Fibroblast of pulmonary artery (primary cell): ENCODE results near the gene LAMP1.

Experiments used
- DNase-seq: peaks from one replicate; pipeline ENCODE4 v3.0.0-alpha.2; 2010; ENCODE audit warnings: low read depth
- H3K4me3 ChIP-seq: replicated peaks from 2 replicates; pipeline ENCODE4 v1.5.1; 2011; ENCODE audit warnings: low read depth, mild to moderate bottlenecking, control low read depth, low read length, moderate library complexity
- TF ChIP-seq, protein P1 (sequence below): IDR thresholded peaks from 2 replicates; pipeline ENCODE4 v1.5.1; 2011; ENCODE audit warnings: mild to moderate bottlenecking, control low read depth, low read length, inconsistent platforms; ENCODE audit errors: missing control alignments

Gene LAMP1

DNA sequence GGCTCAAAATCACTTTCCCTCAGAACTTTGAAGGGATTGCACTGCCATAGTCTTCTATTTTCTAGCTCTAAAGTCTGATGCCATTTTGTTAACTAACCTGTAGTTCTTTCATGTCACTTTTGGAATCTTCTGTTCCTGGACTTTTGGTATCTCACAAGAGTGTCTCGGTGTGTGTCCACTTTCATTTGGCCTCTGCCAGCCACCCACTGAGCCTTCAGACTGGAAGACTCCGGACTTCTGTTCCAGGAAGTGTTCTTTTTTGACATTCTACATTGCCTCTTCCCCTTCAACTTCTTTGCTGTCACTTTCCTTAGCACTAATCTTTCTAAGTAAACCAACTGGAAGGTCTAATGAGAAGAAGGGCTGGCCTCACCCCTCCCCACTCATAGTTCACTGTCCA, 25.0 kb upstream of the LAMP1 start:
- H3K4me3 ChIP-seq = no peak overlapping the region
- TF ChIP-seq, protein P1, sequence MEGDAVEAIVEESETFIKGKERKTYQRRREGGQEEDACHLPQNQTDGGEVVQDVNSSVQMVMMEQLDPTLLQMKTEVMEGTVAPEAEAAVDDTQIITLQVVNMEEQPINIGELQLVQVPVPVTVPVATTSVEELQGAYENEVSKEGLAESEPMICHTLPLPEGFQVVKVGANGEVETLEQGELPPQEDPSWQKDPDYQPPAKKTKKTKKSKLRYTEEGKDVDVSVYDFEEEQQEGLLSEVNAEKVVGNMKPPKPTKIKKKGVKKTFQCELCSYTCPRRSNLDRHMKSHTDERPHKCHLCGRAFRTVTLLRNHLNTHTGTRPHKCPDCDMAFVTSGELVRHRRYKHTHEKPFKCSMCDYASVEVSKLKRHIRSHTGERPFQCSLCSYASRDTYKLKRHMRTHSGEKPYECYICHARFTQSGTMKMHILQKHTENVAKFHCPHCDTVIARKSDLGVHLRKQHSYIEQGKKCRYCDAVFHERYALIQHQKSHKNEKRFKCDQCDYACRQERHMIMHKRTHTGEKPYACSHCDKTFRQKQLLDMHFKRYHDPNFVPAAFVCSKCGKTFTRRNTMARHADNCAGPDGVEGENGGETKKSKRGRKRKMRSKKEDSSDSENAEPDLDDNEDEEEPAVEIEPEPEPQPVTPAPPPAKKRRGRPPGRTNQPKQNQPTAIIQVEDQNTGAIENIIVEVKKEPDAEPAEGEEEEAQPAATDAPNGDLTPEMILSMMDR = no peak
- no peak for DNase-seq

DNA sequence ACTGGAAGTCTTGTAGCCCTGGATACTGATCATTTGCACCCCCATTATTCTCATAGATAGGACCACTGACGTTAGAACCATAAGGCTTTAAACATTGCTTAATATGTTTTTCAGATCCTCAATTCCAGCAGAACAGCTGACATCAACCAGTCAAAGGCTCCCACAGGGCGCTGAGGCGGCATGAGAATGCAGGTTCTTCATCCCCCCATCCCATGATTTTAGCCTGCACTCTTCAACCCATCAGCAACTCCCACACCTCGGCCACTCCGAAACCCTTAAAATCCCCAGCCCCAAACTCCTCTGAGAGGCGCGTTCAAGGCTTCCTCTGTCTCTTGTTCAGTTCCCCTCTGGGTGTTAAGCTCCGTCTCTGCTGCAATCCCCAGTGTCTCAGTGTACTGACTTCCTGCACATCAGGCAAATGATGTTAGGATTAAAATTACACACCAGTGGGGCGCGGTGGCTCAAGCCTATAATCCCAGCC, 24.3 kb upstream of the LAMP1 start:
- TF ChIP-seq, protein P1 = no peak
- DNase-seq = no peak
- no peak overlapping the region for H3K4me3 ChIP-seq

DNA sequence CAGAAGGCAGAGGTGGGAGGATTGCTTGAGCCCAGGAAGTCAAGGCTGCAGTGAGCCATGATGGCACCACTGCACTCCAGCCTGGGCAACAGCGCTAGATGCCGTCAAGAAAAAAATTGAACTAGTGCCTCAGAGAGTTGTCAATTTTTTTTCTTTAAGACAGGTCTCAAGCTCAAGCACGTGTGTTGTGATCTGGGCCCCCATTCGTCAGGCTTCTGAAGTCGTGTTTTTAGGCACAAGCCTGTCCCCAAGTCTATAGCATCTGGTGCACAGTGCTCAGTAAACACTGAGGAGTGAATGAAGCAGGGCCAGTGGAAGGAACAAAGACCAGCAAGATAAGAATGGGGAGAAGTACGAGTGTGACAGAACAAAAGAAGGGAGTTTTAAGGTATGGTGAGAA, 23.7 kb upstream of the LAMP1 start:
- no peak for DNase-seq
- TF ChIP-seq, protein P1 = no peak
- no peak overlapping the region for H3K4me3 ChIP-seq

DNA sequence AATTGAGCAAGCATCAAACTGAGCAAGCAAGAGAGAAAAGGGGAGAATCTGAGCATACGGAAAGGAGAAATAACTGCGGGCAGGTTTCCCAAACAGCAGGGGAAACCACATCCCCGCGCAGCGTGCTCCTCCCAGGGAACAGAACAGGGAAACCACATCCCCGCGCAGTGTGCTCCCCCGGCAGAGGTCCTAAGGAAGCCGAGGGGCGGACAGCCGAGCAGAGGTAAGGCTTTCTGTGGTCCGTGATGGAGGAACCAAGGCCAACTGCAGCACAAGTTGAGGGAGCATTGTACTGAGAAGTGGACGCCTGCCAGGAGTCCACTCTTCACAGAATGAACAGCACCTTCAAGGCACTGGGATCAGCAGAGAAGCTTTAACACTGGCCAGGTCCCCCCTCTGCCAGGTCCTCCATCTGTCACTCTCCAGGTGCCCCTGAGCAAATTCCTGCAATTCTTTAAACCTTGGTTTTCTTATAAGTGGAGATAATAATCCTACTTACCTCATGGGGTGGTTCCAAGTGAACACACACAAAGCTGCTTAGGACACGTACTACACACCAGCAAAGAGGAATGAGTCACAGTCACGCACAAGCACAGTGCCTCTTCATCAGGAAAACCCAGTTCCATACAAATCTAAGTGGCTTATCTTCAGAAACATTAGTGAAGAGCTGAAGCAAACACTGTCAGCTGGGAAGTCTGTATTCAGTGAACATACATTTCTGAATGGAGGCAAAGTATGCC, 23.0 kb upstream of the LAMP1 start:
- H3K4me3 ChIP-seq = no peak overlapping the region
- TF ChIP-seq, protein P1 = no peak
- peak; percentile 66 for DNase-seq

DNA sequence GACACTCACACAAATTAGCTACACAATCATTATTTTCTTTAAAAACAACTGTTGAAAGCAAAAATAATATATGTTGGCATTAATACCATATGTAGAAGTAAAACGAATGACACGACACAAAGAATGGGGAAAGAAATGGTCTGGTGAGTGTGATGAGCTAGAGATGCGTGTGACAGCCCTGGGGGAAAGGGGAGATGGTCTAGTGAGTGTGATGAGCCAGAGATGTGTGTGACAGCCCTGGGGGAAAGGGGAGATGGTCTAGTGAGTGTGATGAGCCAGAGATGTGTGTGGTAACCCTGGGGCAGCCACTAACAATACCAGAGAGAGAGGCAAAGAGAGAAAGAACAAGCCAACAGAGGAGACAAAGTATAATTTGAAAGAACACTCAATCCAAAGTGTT, 22.3 kb upstream of the LAMP1 start:
- TF ChIP-seq, protein P1 = no peak
- no peak for DNase-seq
- H3K4me3 ChIP-seq = no peak overlapping the region

DNA sequence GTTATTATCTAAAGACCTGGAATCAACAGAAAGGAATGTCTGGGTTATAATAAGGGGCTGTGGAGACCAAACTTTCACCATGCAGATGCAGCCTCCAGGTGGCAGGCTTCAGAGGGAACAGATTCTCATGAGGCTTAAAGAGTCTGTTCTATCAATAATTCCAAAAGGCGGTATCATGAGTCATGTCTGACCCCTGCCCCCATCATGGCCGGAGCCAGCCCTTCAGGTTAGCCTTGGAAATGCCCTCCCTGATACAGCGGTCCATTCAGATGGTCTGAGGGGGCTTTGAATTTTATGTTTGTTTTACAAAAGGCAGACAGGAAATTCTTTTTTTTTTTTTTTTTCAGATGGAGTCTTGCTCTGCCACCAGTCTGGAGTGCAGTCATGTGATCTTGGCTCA, 21.7 kb upstream of the LAMP1 start:
- TF ChIP-seq, protein P1 = peak; percentile 56
- H3K4me3 ChIP-seq = no peak overlapping the region
- DNase-seq = peak; percentile 65

DNA sequence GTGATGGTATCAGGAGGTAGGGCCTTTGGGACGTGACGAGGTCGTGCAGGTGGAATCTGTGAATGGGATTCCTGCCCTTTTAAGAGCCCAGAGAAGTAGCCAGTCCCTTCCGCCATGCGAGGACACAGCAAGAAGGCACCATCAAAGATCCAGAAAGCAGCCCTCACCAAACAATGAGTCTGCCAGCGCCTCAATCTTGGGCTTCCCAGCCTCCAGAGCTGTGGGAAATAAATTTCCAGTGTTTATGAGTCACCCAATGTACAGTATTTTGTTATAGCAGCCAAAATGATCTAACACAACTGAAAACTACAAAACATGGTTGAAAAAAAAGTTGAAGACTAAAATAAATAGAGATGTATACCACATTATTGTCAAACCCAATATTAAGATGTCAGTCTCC, 16.9 kb upstream of the LAMP1 start:
- DNase-seq = no peak
- no peak overlapping the region for H3K4me3 ChIP-seq
- TF ChIP-seq, protein P1 = no peak
